Ishikawa (cell line): ENCODE data around the gene CFAP54.

Source experiments
- CEBPB ChIP-seq: IDR thresholded peaks from 2 replicates; pipeline ENCODE4 v1.6.1; 2012
- CREB1 ChIP-seq: IDR thresholded peaks from 2 replicates; pipeline ENCODE4 v1.6.1; 2012; ENCODE audit warnings: low read depth
- EGR1 ChIP-seq: IDR thresholded peaks from 2 replicates; pipeline ENCODE4 v1.6.1; 2012
- EP300 ChIP-seq: IDR thresholded peaks from 2 replicates; pipeline ENCODE4 v1.6.1; 2012; ENCODE audit warnings: borderline replicate concordance
- FOXM1 ChIP-seq: IDR thresholded peaks from 2 replicates; pipeline ENCODE4 v1.6.1; 2012; ENCODE audit warnings: low read depth, borderline replicate concordance
- NFIC ChIP-seq: IDR thresholded peaks from 2 replicates; pipeline ENCODE4 v1.6.1; 2012
- RAD21 ChIP-seq: IDR thresholded peaks from 2 replicates; pipeline ENCODE4 v1.6.1; 2012; ENCODE audit warnings: low read depth
- TAF1 ChIP-seq: IDR thresholded peaks from 2 replicates; pipeline ENCODE4 v1.6.1; 2012; ENCODE audit warnings: low read depth, mild to moderate bottlenecking
- TEAD4 ChIP-seq: IDR thresholded peaks from 2 replicates; pipeline ENCODE4 v1.6.1; 2012
- YY1 ChIP-seq: IDR thresholded peaks from 2 replicates; pipeline ENCODE4 v1.6.1; 2012; ENCODE audit warnings: low read depth
- ZBTB7A ChIP-seq: IDR thresholded peaks from 2 replicates; pipeline ENCODE4 v1.6.1; 2012; ENCODE audit warnings: low read depth
- TF ChIP-seq, protein P1 (sequence below): IDR thresholded peaks from 2 replicates; pipeline ENCODE4 v1.6.1; 2012
- TF ChIP-seq, protein P2 (sequence below): IDR thresholded peaks from 2 replicates; pipeline ENCODE4 v1.6.1; 2012
- TF ChIP-seq, protein P3 (sequence below): IDR thresholded peaks from 2 replicates; pipeline ENCODE4 v1.6.1; 2012; ENCODE audit warnings: low read depth, mild to moderate bottlenecking

DNA sequence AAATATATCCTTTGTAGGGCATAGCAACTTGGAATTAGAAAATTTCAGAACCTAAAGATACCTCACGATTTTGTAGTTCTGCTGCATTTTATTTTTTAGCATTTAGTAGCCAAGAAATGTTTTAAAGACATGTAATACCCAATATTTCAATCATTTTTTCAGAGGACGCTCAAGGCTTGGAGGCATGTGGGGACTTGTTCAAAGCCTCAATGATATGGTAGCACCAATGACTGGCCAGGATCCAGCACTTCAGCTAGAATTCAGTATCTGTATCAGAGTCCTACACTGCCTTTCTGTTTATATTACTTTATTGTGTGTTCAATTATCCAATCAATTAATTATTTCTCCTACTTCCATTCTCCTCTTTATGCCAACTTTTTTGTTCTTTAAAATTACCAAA, 262.8 kb downstream of the CFAP54 start:
- no peak for TF ChIP-seq TEAD4
- no peak for TF ChIP-seq TAF1
- TF ChIP-seq, protein P1, sequence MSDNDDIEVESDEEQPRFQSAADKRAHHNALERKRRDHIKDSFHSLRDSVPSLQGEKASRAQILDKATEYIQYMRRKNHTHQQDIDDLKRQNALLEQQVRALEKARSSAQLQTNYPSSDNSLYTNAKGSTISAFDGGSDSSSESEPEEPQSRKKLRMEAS = no peak
- TF ChIP-seq CREB1 = no peak
- no peak for TF ChIP-seq FOXM1
- TF ChIP-seq CEBPB = no peak
- no peak for TF ChIP-seq NFIC
- no peak for TF ChIP-seq EGR1
- no peak for TF ChIP-seq YY1
- TF ChIP-seq EP300 = no peak
- TF ChIP-seq, protein P2, sequence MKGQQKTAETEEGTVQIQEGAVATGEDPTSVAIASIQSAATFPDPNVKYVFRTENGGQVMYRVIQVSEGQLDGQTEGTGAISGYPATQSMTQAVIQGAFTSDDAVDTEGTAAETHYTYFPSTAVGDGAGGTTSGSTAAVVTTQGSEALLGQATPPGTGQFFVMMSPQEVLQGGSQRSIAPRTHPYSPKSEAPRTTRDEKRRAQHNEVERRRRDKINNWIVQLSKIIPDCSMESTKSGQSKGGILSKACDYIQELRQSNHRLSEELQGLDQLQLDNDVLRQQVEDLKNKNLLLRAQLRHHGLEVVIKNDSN = no peak
- TF ChIP-seq RAD21 = no peak
- TF ChIP-seq, protein P3, sequence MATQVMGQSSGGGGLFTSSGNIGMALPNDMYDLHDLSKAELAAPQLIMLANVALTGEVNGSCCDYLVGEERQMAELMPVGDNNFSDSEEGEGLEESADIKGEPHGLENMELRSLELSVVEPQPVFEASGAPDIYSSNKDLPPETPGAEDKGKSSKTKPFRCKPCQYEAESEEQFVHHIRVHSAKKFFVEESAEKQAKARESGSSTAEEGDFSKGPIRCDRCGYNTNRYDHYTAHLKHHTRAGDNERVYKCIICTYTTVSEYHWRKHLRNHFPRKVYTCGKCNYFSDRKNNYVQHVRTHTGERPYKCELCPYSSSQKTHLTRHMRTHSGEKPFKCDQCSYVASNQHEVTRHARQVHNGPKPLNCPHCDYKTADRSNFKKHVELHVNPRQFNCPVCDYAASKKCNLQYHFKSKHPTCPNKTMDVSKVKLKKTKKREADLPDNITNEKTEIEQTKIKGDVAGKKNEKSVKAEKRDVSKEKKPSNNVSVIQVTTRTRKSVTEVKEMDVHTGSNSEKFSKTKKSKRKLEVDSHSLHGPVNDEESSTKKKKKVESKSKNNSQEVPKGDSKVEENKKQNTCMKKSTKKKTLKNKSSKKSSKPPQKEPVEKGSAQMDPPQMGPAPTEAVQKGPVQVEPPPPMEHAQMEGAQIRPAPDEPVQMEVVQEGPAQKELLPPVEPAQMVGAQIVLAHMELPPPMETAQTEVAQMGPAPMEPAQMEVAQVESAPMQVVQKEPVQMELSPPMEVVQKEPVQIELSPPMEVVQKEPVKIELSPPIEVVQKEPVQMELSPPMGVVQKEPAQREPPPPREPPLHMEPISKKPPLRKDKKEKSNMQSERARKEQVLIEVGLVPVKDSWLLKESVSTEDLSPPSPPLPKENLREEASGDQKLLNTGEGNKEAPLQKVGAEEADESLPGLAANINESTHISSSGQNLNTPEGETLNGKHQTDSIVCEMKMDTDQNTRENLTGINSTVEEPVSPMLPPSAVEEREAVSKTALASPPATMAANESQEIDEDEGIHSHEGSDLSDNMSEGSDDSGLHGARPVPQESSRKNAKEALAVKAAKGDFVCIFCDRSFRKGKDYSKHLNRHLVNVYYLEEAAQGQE = no peak
- TF ChIP-seq ZBTB7A = no peak
